Measurements from ENCODE around the gene TOMM5.

Gene TOMM5

DNA sequence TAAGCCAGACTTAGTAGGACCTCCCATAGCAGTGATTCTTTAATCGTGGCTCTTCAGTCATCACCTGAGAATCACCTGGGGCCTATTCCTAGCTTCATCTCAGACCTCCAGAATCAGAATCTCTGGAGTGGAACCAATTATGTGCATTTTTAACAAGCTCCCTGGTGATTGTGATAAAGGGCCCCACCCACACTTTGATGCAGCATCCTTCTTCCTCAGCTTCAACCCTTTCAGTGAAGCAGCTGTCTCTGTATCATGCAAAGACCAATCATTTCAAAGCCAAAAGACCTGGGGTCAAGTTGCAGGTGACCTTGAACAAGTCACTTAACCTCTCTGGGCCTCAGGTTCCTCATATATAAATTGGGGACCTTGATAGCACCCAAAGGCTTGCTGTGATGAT is 33.3 kb downstream of the TOMM5 start:
- Histone ChIP-seq H3K14ac (ENCODE audit: low read length) (no peak overlapping the region), H2AK5ac (ENCODE audit: low read depth, low read length) (no peak overlapping the region), H2BK5ac (ENCODE audit: low read length) (no peak overlapping the region), H3K4me2 (ENCODE audit: insufficient read depth, low read length, poor library complexity, severe bottlenecking) (no peak overlapping the region), H3K79me1 (ENCODE audit: low read depth, low read length) (no peaks in the 10 kb centered on the region), H3K18ac (ENCODE audit: low read length) (no peak overlapping the region), H2BK120ac (ENCODE audit: low read depth, low read length) (no peak overlapping the region), H2BK15ac (ENCODE audit: low read length) (no peak overlapping the region), H4K8ac (ENCODE audit: low read depth, low read length) (no peak overlapping the region), H3K4ac (ENCODE audit: low read length) (no peak overlapping the region), H3K9ac (ENCODE audit: low read depth, low read length, poor library complexity) (no peak overlapping the region), H3K4me1 (ENCODE audit: control insufficient read depth in 2 of 2, insufficient read depth in 1 of 2, low read depth in 1 of 2, low read length in 2 of 2) (no peaks in the 10 kb centered on the region), H3K27ac (replicated peaks; ENCODE audit: low read length) (no peak overlapping the region), H3K36me3 (replicated peaks in 1 of 2; ENCODE audit: control insufficient read depth in 2 of 2, insufficient read depth in 2 of 2, low read length in 2 of 2) (peaks cover 4 to 13% of the 10 kb centered on the region in 2 donors), H3K9me3 (replicated peaks in 1 of 2; ENCODE audit: control insufficient read depth in 2 of 2, insufficient read depth in 1 of 2, low read depth in 1 of 2, low read length in 2 of 2) (peaks cover 3 to 7% of the 10 kb centered on the region in 2 donors), H4K91ac (ENCODE audit: low read depth, low read length, poor library complexity) (no peak overlapping the region), H2BK12ac (ENCODE audit: low read length) (no peak overlapping the region), H3K27me3 (ENCODE audit: control insufficient read depth in 3 of 3, insufficient read depth in 3 of 3, low read depth in 1 of 3, low read length in 3 of 3) (no peaks in the 10 kb centered on the region), H3K4me3 (ENCODE audit: low read length in 2 of 2) (no peak overlapping the region), H3K23ac (ENCODE audit: low read depth, low read length, poor library complexity) (no peak overlapping the region), H2AFZ (ENCODE audit: low read length) (no peak overlapping the region)
- no CpG with 5 or more reads among the region's 1 CpG for WGBS, 2 donors (ENCODE audit: extremely low coverage in 2 of 2, insufficient read length in 2 of 2, insufficient replicate concordance in 1 of 2)
- DNase-seq (ENCODE audit: low spot score), result no peak

DNA sequence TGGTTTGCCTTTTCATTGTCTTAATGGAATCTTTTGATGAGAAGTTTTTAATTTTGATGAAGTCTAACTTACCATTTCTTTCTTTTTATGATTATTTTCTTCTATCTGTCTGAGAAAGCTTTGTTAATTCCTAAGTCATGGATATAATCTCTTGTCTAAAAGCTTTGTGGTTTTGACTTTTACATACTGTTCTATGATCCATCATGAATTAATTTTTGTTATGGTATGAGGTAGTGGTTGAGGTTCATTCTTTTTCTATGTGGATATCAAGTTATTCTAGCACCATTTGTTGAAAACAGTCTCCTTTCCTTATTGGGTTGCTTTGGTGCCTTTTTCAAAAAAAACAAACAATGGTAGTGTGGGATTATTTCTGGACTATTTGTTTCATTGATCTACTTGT is 36.6 kb downstream of the TOMM5 start:
- H2AFZ ChIP-seq (ENCODE audit: low read length), result no peak overlapping the region
- H3K4me1 ChIP-seq (ENCODE audit: control insufficient read depth in 2 of 2, insufficient read depth in 1 of 2, low read depth in 1 of 2, low read length in 2 of 2), result no peaks in the 10 kb centered on the region
- H3K4me2 ChIP-seq (ENCODE audit: insufficient read depth, low read length, poor library complexity, severe bottlenecking), result no peak overlapping the region
- no peaks in the 10 kb centered on the region for H3K9me3 ChIP-seq (replicated peaks in 1 of 2; ENCODE audit: control insufficient read depth in 2 of 2, insufficient read depth in 1 of 2, low read depth in 1 of 2, low read length in 2 of 2)
- no peak overlapping the region for H2BK5ac ChIP-seq (ENCODE audit: low read length)
- H4K8ac ChIP-seq (ENCODE audit: low read depth, low read length), result no peak overlapping the region
- no peak overlapping the region for H2AK5ac ChIP-seq (ENCODE audit: low read depth, low read length)
- H3K14ac ChIP-seq (ENCODE audit: low read length), result no peak overlapping the region
- H3K36me3 ChIP-seq (replicated peaks in 1 of 2; ENCODE audit: control insufficient read depth in 2 of 2, insufficient read depth in 2 of 2, low read length in 2 of 2), result peaks cover 2 to 9% of the 10 kb centered on the region in 2 donors
- H2BK15ac ChIP-seq (ENCODE audit: low read length), result no peak overlapping the region
- no peak overlapping the region for H3K9ac ChIP-seq (ENCODE audit: low read depth, low read length, poor library complexity)
- H3K18ac ChIP-seq (ENCODE audit: low read length), result no peak overlapping the region
- H2BK120ac ChIP-seq (ENCODE audit: low read depth, low read length), result no peak overlapping the region
- H3K23ac ChIP-seq (ENCODE audit: low read depth, low read length, poor library complexity), result no peak overlapping the region
- peaks cover 3% of the 10 kb centered on the region for H3K79me1 ChIP-seq (ENCODE audit: low read depth, low read length)
- H3K4me3 ChIP-seq (ENCODE audit: low read length in 2 of 2), result no peak overlapping the region
- no peak overlapping the region for H3K4ac ChIP-seq (ENCODE audit: low read length)
- H2BK12ac ChIP-seq (ENCODE audit: low read length), result no peak overlapping the region
- H3K27me3 ChIP-seq (ENCODE audit: control insufficient read depth in 3 of 3, insufficient read depth in 3 of 3, low read depth in 1 of 3, low read length in 3 of 3), result no peaks in the 10 kb centered on the region
- no peak overlapping the region for H4K91ac ChIP-seq (ENCODE audit: low read depth, low read length, poor library complexity)
- no peak overlapping the region for H3K27ac ChIP-seq (replicated peaks; ENCODE audit: low read length)
- no peak for DNase-seq (ENCODE audit: low spot score)

DNA sequence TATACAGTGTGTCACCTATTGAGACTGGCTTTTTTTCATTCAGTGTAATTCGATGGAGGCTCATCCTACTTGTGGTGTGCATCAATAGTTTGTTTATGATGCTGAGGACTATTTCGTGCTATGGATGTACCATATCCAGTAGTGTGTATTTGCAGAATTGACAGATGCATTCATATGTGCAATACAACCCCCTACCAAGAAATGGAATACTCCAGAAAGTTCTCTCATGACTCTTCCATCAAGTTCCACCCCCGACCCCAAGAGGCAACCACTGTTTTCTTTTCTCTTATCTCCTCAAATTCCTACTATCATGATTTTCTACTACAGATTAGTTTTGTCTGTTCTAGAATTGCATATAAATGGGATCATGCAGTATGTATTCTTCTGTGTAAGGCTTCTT is 38.1 kb downstream of the TOMM5 start:
- Histone ChIP-seq H3K14ac (ENCODE audit: low read length) (no peak overlapping the region), H3K4ac (ENCODE audit: low read length) (no peak overlapping the region), H2BK5ac (ENCODE audit: low read length) (no peak overlapping the region), H3K9me3 (replicated peaks in 1 of 2; ENCODE audit: control insufficient read depth in 2 of 2, insufficient read depth in 1 of 2, low read depth in 1 of 2, low read length in 2 of 2) (no peaks in the 10 kb centered on the region), H3K4me3 (ENCODE audit: low read length in 2 of 2) (no peak overlapping the region), H3K18ac (ENCODE audit: low read length) (no peak overlapping the region), H3K23ac (ENCODE audit: low read depth, low read length, poor library complexity) (no peak overlapping the region), H4K91ac (ENCODE audit: low read depth, low read length, poor library complexity) (no peak overlapping the region), H3K27ac (replicated peaks; ENCODE audit: low read length) (no peak overlapping the region), H2BK120ac (ENCODE audit: low read depth, low read length) (no peak overlapping the region), H4K8ac (ENCODE audit: low read depth, low read length) (no peak overlapping the region), H3K9ac (ENCODE audit: low read depth, low read length, poor library complexity) (no peak overlapping the region), H3K36me3 (replicated peaks in 1 of 2; ENCODE audit: control insufficient read depth in 2 of 2, insufficient read depth in 2 of 2, low read length in 2 of 2) (peaks cover 2 to 3% of the 10 kb centered on the region in 2 donors), H2BK12ac (ENCODE audit: low read length) (no peak overlapping the region), H3K27me3 (ENCODE audit: control insufficient read depth in 3 of 3, insufficient read depth in 3 of 3, low read depth in 1 of 3, low read length in 3 of 3) (no peaks in the 10 kb centered on the region), H3K4me2 (ENCODE audit: insufficient read depth, low read length, poor library complexity, severe bottlenecking) (no peak overlapping the region), H2AK5ac (ENCODE audit: low read depth, low read length) (no peak overlapping the region), H3K79me1 (ENCODE audit: low read depth, low read length) (peaks cover 3% of the 10 kb centered on the region), H3K4me1 (ENCODE audit: control insufficient read depth in 2 of 2, insufficient read depth in 1 of 2, low read depth in 1 of 2, low read length in 2 of 2) (no peaks in the 10 kb centered on the region), H2AFZ (ENCODE audit: low read length) (no peak overlapping the region), H2BK15ac (ENCODE audit: low read length) (no peak overlapping the region)
- no peak for DNase-seq (ENCODE audit: low spot score)
- no CpG with 5 or more reads among the region's 3 CpGs for WGBS, 2 donors (ENCODE audit: extremely low coverage in 2 of 2, insufficient read length in 2 of 2, insufficient replicate concordance in 1 of 2)

DNA sequence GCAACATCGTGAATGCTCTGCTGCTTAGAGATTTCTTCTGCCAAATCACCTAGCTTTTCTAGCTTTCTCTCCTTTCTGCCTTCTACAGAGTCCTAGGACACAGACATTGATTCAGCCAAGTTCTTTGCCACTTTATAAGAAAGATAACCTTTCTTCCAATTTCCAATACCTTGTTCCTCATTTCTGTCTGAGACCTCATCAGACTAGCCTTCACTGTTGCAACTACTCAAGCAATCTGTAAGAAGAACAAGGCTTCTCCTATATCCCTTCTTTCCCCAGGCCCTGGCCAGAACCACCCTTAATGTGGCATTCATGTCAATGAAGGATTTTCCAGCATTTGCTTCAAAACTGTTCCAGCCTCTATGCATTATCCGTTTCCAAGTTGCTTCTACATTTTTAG is 40.5 kb downstream of the TOMM5 start:
- Histone ChIP-seq H3K14ac (ENCODE audit: low read length) (no peak overlapping the region), H2AFZ (ENCODE audit: low read length) (no peak overlapping the region), H2BK120ac (ENCODE audit: low read depth, low read length) (no peak overlapping the region), H4K8ac (ENCODE audit: low read depth, low read length) (no peak overlapping the region), H2BK15ac (ENCODE audit: low read length) (no peak overlapping the region), H3K23ac (ENCODE audit: low read depth, low read length, poor library complexity) (no peak overlapping the region), H2AK5ac (ENCODE audit: low read depth, low read length) (no peak overlapping the region), H3K4ac (ENCODE audit: low read length) (no peak overlapping the region), H3K36me3 (replicated peaks in 1 of 2; ENCODE audit: control insufficient read depth in 2 of 2, insufficient read depth in 2 of 2, low read length in 2 of 2) (peaks cover 0 to 2% of the 10 kb centered on the region in 2 donors), H3K27me3 (ENCODE audit: control insufficient read depth in 3 of 3, insufficient read depth in 3 of 3, low read depth in 1 of 3, low read length in 3 of 3) (no peaks in the 10 kb centered on the region), H3K4me3 (ENCODE audit: low read length in 2 of 2) (no peak overlapping the region), H2BK5ac (ENCODE audit: low read length) (no peak overlapping the region), H3K79me1 (ENCODE audit: low read depth, low read length) (peaks cover 3% of the 10 kb centered on the region), H3K27ac (replicated peaks; ENCODE audit: low read length) (no peak overlapping the region), H2BK12ac (ENCODE audit: low read length) (no peak overlapping the region), H3K9ac (ENCODE audit: low read depth, low read length, poor library complexity) (no peak overlapping the region), H3K18ac (ENCODE audit: low read length) (no peak overlapping the region), H3K9me3 (replicated peaks in 1 of 2; ENCODE audit: control insufficient read depth in 2 of 2, insufficient read depth in 1 of 2, low read depth in 1 of 2, low read length in 2 of 2) (no peaks in the 10 kb centered on the region), H4K91ac (ENCODE audit: low read depth, low read length, poor library complexity) (no peak overlapping the region), H3K4me2 (ENCODE audit: insufficient read depth, low read length, poor library complexity, severe bottlenecking) (no peak overlapping the region), H3K4me1 (ENCODE audit: control insufficient read depth in 2 of 2, insufficient read depth in 1 of 2, low read depth in 1 of 2, low read length in 2 of 2) (no peaks in the 10 kb centered on the region)
- DNase-seq (ENCODE audit: low spot score), result no peak
- no CpG with 5 or more reads among the region's 2 CpGs for WGBS, 2 donors (ENCODE audit: extremely low coverage in 2 of 2, insufficient read length in 2 of 2, insufficient replicate concordance in 1 of 2)
